Prostate gland (tissue), 2 donors: ENCODE measurements around the gene CELF1. TPM values are rescaled to one million over a fixed set of nuclear protein-coding genes. Genes with fewer than 3 reads are reported as not detected.

Source experiments
- DNase-seq: peaks from one replicate; pipeline ENCODE4 v3.0.0-alpha.2; 2019; ENCODE audit warnings: low spot score
- H3K27ac ChIP-seq, 2 donors: fragments of 200-600 bp; sonication (generic); 2 replicates each; pipeline ENCODE4 v1.5.1; 2017 to 2019
- H3K27me3 ChIP-seq: fragments of 200-600 bp; sonication (generic); replicated peaks from 2 replicates; pipeline ENCODE4 v1.5.1; 2019; ENCODE audit not compliant: insufficient read depth
- H3K36me3 ChIP-seq, 2 donors: fragments of 200-600 bp; sonication (generic); 1 replicate in 1 of 2; 2 replicates in 1 of 2; pipeline versions ENCODE4 v1.5.1 to v1.8.1; 2017 to 2019
- H3K4me1 ChIP-seq: fragments of 200-600 bp; sonication (generic); replicated peaks from 2 replicates; pipeline ENCODE4 v1.5.1; 2019
- H3K4me3 ChIP-seq, 2 donors: fragments of 200-600 bp; sonication (generic); 2 replicates each; pipeline ENCODE4 v1.5.1; 2017 to 2019
- H3K9me3 ChIP-seq: fragments of 200-600 bp; sonication (generic); 2 replicates; pipeline ENCODE4 v1.5.1; 2017
- POLR2A ChIP-seq: fragments of 450-650 bp; IDR thresholded peaks from one replicate; pipeline ENCODE4 v1.6.1; 2016; ENCODE audit warnings: antibody characterized with exemption, mild to moderate bottlenecking
- POLR2AphosphoS5 ChIP-seq: sonication (generic); formaldehyde crosslinking; IDR thresholded peaks from one replicate; pipeline ENCODE4 v1.6.1; 2017; ENCODE audit warnings: antibody characterized with exemption
- WGBS: methylation state at CpG from one replicate; pipeline ENCODE4 v1.1.5; 2018; 5-methylcytosine and 5-hydroxymethylcytosine counted together
- intact Hi-C: fragments of 100-400 bp; cut with DNase I; formaldehyde crosslinking; loops from one replicate; pipeline ENCODE4 v1.14.2; 2022
- total RNA-seq, 2 donors: library from RNA; depleted of rRNA; stranded (reverse); fragments of >200 nt; gene quantifications; one replicate each; pipeline ENCODE4 v1.1.0, GENCODE V29; 2016
- TF ChIP-seq, protein P1 (sequence below), 4 experiments: fragments of 200-600 bp in 2 of 4; fragments of 450-650 bp in 2 of 4; sonication (generic) in 2 of 4; IDR thresholded peaks; 1 replicate in 3 of 4; 2 replicates in 1 of 4; pipeline ENCODE4 v1.5.1; 2016 to 2019; ENCODE audit warnings: antibody characterized with exemption in 4 of 4, mild to moderate bottlenecking in 2 of 4, moderate library complexity in 2 of 4

Gene CELF1
- total RNA-seq, 2 donors from 2014 or later = 68.9 to 134 TPM

DNA sequence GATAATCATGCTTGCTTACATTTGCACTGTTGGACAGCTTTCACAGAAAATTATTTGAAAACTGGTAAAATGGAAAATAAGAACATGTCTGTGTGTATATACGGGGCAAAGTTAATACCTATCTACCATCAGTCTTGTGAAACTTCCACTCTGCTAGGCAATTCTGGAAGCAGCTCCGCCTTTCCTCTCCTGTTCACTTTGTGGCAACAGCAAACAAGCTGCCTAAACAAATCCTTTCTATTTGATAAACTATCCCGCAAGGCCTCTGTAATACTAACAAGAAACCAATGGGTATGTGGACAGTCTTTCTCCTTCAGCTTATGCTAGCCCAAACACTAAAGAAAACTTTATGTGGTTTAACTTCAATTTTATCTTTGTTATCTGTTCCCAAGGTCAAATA lies 64.8 kb downstream of the CELF1 start:
- Histone ChIP-seq H3K36me3 (peaks cover 0 to 18% of the 10 kb centered on the region in 2 donors), H3K4me1 (no peaks in the 10 kb centered on the region), H3K27ac (no peak overlapping the region), H3K9me3 (no peaks in the 10 kb centered on the region), H3K27me3 (no peaks in the 10 kb centered on the region), H3K4me3 (no peak overlapping the region)
- WGBS = 73% methylated on average over 3 of the region's 3 CpGs
- no peak for DNase-seq
- intact Hi-C loops = no loop called here
- TF ChIP-seq, protein P1, sequence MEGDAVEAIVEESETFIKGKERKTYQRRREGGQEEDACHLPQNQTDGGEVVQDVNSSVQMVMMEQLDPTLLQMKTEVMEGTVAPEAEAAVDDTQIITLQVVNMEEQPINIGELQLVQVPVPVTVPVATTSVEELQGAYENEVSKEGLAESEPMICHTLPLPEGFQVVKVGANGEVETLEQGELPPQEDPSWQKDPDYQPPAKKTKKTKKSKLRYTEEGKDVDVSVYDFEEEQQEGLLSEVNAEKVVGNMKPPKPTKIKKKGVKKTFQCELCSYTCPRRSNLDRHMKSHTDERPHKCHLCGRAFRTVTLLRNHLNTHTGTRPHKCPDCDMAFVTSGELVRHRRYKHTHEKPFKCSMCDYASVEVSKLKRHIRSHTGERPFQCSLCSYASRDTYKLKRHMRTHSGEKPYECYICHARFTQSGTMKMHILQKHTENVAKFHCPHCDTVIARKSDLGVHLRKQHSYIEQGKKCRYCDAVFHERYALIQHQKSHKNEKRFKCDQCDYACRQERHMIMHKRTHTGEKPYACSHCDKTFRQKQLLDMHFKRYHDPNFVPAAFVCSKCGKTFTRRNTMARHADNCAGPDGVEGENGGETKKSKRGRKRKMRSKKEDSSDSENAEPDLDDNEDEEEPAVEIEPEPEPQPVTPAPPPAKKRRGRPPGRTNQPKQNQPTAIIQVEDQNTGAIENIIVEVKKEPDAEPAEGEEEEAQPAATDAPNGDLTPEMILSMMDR (IDR thresholded peaks at IDR 0.05) = no peak
- TF ChIP-seq POLR2A (no peak), POLR2AphosphoS5 (no peak)

DNA sequence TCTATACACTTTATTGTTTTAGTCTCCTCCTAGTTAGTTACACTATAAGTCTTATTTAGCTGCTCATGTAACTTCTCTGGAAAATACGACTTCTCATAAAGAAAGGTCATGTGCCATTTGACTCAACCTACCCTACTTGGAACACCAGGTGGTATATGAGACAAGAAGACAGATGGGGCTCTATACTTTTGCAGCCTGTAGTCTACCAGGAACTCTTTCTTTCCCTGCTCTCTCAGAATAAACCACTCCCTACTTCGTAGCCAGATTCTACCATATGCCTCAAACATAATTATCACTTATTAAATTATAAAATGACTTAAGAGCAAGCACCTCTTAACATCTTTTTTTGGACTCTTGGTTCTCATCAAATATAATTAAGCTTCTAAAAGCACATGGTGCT lies 65.5 kb downstream of the CELF1 start:
- intact Hi-C loops = no loop called here
- Histone ChIP-seq H3K4me1 (no peaks in the 10 kb centered on the region), H3K27me3 (no peaks in the 10 kb centered on the region), H3K9me3 (no peaks in the 10 kb centered on the region), H3K4me3 (no peak overlapping the region), H3K27ac (no peak overlapping the region), H3K36me3 (peaks cover 0 to 25% of the 10 kb centered on the region in 2 donors)
- no peak for DNase-seq
- 92% methylated on average over 2 of the region's 2 CpGs for WGBS
- TF ChIP-seq POLR2AphosphoS5 (no peak), POLR2A (no peak)
- TF ChIP-seq, protein P1 (IDR thresholded peaks at IDR 0.05) = no peak

DNA sequence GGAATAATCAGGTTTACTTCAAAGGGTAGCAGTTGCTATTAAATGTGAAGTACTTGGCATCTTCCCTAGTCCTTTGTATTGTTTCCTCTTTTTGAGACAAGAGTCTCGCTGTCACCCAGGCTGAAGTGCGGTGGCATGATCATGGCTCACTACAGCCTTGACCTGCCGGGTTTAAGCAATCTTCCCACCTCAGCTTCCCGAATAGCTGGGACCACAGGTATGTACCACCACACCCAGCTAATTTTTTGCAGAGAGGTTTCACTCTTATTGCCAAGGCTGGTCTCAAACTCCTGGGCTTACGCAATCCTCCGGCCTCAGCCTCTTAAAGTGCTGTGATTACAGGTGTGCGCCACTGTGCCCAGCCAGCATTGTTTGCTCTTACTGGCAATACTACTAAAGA lies 67.8 kb downstream of the CELF1 start:
- 91% methylated on average over 7 of the region's 7 CpGs for WGBS
- H3K9me3 ChIP-seq = no peaks in the 10 kb centered on the region
- intact Hi-C loops = no loop called here
- TF ChIP-seq POLR2AphosphoS5 = no peak
- TF ChIP-seq, protein P1 (IDR thresholded peaks at IDR 0.05) = no peak
- no peak for TF ChIP-seq POLR2A
- no peak overlapping the region for H3K27ac ChIP-seq
- H3K36me3 ChIP-seq = peaks cover 0 to 25% of the 10 kb centered on the region in 2 donors
- no peaks in the 10 kb centered on the region for H3K4me1 ChIP-seq
- no peaks in the 10 kb centered on the region for H3K27me3 ChIP-seq
- H3K4me3 ChIP-seq = no peak overlapping the region
- no peak for DNase-seq

DNA sequence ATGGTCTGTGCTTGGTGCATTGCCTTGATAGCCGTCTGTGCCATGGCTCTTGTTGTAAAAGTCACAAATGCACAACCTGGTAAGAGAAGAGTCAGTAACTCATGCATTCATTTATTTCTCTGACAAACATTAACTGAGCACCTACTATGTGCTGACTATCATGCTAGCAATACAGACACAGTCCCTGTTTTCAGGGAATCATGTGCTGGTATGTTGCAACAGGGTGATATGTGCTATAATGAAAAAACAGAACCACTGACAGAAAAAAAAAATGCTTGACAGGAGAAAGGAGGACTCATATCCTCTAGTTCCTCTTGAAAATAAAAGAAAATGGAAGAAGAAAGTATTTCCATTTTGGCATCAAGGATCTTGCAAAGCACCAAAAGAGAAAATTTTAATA lies 69.5 kb downstream of the CELF1 start:
- DNase-seq = no peak
- intact Hi-C loops = no loop called here
- H3K4me1 ChIP-seq = no peaks in the 10 kb centered on the region
- H3K27me3 ChIP-seq = no peaks in the 10 kb centered on the region
- no peak overlapping the region for H3K27ac ChIP-seq
- 81% methylated on average over 1 of the region's 1 CpG for WGBS
- TF ChIP-seq POLR2A (no peak), POLR2AphosphoS5 (no peak)
- TF ChIP-seq, protein P1 (IDR thresholded peaks at IDR 0.05) = no peak
- H3K9me3 ChIP-seq = no peaks in the 10 kb centered on the region
- peaks cover 0 to 25% of the 10 kb centered on the region in 2 donors for H3K36me3 ChIP-seq
- H3K4me3 ChIP-seq = no peak overlapping the region

DNA sequence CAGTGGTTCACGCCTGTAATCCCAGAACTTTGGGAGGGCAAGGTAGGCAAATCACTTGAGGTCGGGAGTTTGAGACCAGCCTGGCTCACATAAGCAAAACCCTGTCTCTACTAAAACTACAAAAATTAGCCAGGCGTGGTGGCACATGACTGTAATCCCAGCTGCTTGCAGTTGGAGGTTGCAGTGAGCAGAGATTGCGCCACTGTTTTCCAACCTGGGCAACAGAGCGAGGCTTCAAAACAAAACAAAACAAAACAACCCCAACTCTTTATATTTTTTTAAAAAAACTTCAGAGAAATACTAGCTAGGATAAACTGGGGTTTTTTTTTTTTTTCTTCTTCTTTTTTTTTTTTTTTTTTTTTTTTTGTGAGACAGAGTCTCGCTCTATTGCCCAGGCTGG lies 72.2 kb downstream of the CELF1 start:
- peaks cover 0 to 29% of the 10 kb centered on the region in 2 donors for H3K36me3 ChIP-seq
- no peak for DNase-seq
- 94% methylated on average over 6 of the region's 6 CpGs for WGBS

More for the DNA sequence above, 72.2 kb downstream of the CELF1 start:
- intact Hi-C loops = no loop called here
- Histone ChIP-seq H3K27me3 (no peaks in the 10 kb centered on the region), H3K27ac (no peak overlapping the region), H3K4me1 (no peaks in the 10 kb centered on the region), H3K4me3 (no peak overlapping the region), H3K9me3 (no peaks in the 10 kb centered on the region)
- TF ChIP-seq, protein P1 (IDR thresholded peaks at IDR 0.05) = no peak
- TF ChIP-seq POLR2A = no peak
- TF ChIP-seq POLR2AphosphoS5 = no peak
